Neural cell (in vitro differentiated cells): ENCODE measurements around the gene INTS7. TPM values are rescaled to one million over a fixed set of nuclear protein-coding genes. Genes with fewer than 3 reads are reported as not detected.

Experiments
- H2AFZ ChIP-seq: fragments of 200-600, 300-800 bp; sonication (generic), shearing (Covaris generic); 2 replicates; pipeline ENCODE4 v1.6.0; 2014; ENCODE audit warnings: low read depth, mild to moderate bottlenecking, antibody characterized with exemption, low read length, moderate library complexity
- H3F3A ChIP-seq: fragments of 200-600 bp; shearing (Covaris generic); 2 replicates; pipeline ENCODE4 v1.6.1; 2016; ENCODE audit warnings: mild to moderate bottlenecking, moderate library complexity, mixed read lengths, antibody characterized with exemption, low read length; ENCODE audit not compliant: insufficient read depth, poor library complexity, severe bottlenecking
- H3K27ac ChIP-seq: fragments of 200-600, 300-800 bp; sonication (generic), shearing (Covaris generic); 2 replicates; pipeline ENCODE4 v1.5.1; 2014; ENCODE audit warnings: mild to moderate bottlenecking, low read length, moderate library complexity
- H3K27me3 ChIP-seq: fragments of 300-800, 200-600 bp; sonication (generic), shearing (Covaris generic); 2 replicates; pipeline ENCODE4 v1.6.0; 2014; ENCODE audit warnings: mild to moderate bottlenecking, low read depth, low read length, moderate library complexity; ENCODE audit not compliant: insufficient read depth
- H3K36me3 ChIP-seq: fragments of 300-800, 200-600 bp; sonication (generic), shearing (Covaris generic); 2 replicates; pipeline ENCODE4 v1.5.1; 2014; ENCODE audit warnings: mild to moderate bottlenecking, antibody characterized with exemption, low read length, moderate library complexity; ENCODE audit not compliant: insufficient read depth
- H3K4me2 ChIP-seq: fragments of 300-800, 200-600 bp; sonication (generic), shearing (Covaris generic); 2 replicates; pipeline ENCODE4 v1.6.0; 2014; ENCODE audit warnings: mild to moderate bottlenecking, low read length
- H3K4me3 ChIP-seq: fragments of 300-800, 200-600 bp; sonication (generic), shearing (Covaris generic); 2 replicates; pipeline ENCODE4 v1.5.1; 2014; ENCODE audit warnings: mild to moderate bottlenecking, low read length, moderate library complexity
- H3K79me2 ChIP-seq: fragments of 200-600 bp; shearing (Covaris generic); replicated peaks from 2 replicates; pipeline ENCODE4 v1.6.0; 2014; ENCODE audit warnings: mild to moderate bottlenecking, low read length, moderate library complexity; ENCODE audit not compliant: insufficient read depth
- H3K9ac ChIP-seq: fragments of 300-800, 200-600 bp; sonication (generic), shearing (Covaris generic); 2 replicates; pipeline ENCODE4 v1.6.1; 2016; ENCODE audit warnings: mild to moderate bottlenecking, low read length, mixed read lengths
- H3K9me2 ChIP-seq: fragments of 200-600 bp; shearing (Covaris generic); 2 replicates; pipeline ENCODE4 v1.6.1; 2016; ENCODE audit warnings: mild to moderate bottlenecking, low read length, mixed read lengths; ENCODE audit not compliant: insufficient read depth
- H3K9me3 ChIP-seq: fragments of 200-600, 300-800 bp; sonication (generic), shearing (Covaris generic); 2 replicates; pipeline ENCODE4 v1.6.1; 2016; ENCODE audit warnings: mild to moderate bottlenecking, mixed run types, low read length, moderate library complexity, mixed read lengths
- H4K20me1 ChIP-seq: fragments of 200-600 bp; shearing (Covaris generic); 2 replicates; pipeline ENCODE4 v1.6.1; 2016; ENCODE audit warnings: mild to moderate bottlenecking, mixed run types; ENCODE audit not compliant: insufficient read depth
- CTCF ChIP-seq: fragments of 450-650 bp; IDR thresholded peaks from 2 replicates; pipeline ENCODE4 v1.5.1; 2014; ENCODE audit warnings: antibody characterized with exemption, mild to moderate bottlenecking, moderate library complexity; ENCODE audit not compliant: poor library complexity, severe bottlenecking
- EP300 ChIP-seq: fragments of 450-650 bp; conservative IDR thresholded peaks from 2 replicates; pipeline ENCODE4 v1.6.1; 2014; ENCODE audit warnings: antibody characterized with exemption, mild to moderate bottlenecking, moderate library complexity; ENCODE audit not compliant: poor library complexity, severe bottlenecking
- EZH2 ChIP-seq: fragments of 200-600, 300-800 bp; shearing (Covaris generic), sonication (generic); IDR thresholded peaks from 2 replicates; pipeline ENCODE4 v1.6.1; 2014; ENCODE audit warnings: antibody characterized with exemption, low read length, borderline replicate concordance, mild to moderate bottlenecking; ENCODE audit not compliant: insufficient read depth, poor library complexity, severe bottlenecking
- MXI1 ChIP-seq: fragments of 450-650 bp; conservative IDR thresholded peaks from 2 replicates; pipeline ENCODE4 v1.6.1; 2014; ENCODE audit warnings: antibody characterized with exemption, mild to moderate bottlenecking; ENCODE audit not compliant: poor library complexity, severe bottlenecking
- POLR2AphosphoS5 ChIP-seq: IDR thresholded peaks from 2 replicates; pipeline ENCODE4 v1.6.1; 2012
- RAD21 ChIP-seq: fragments of 450-650 bp; conservative IDR thresholded peaks from 2 replicates; pipeline ENCODE4 v1.6.1; 2014; ENCODE audit warnings: antibody characterized with exemption, mild to moderate bottlenecking, moderate library complexity
- REST ChIP-seq: IDR thresholded peaks from 2 replicates; pipeline ENCODE4 v1.6.1; 2012; ENCODE audit warnings: borderline replicate concordance
- SMC3 ChIP-seq: fragments of 450-650 bp; conservative IDR thresholded peaks from 2 replicates; pipeline ENCODE4 v1.6.1; 2014; ENCODE audit warnings: antibody characterized with exemption, mild to moderate bottlenecking, moderate library complexity; ENCODE audit not compliant: poor library complexity
- TAF1 ChIP-seq: IDR thresholded peaks from 2 replicates; pipeline ENCODE4 v1.6.1; 2012; ENCODE audit warnings: low read depth
- polyA plus RNA-seq: library from polyadenylated mRNA; depleted of rRNA; stranded (reverse); fragments of >200 nt; gene quantifications from 2 replicates; pipeline ENCODE4 v1.2.3, GENCODE V29; 2014

The INTS7 gene
- polyA plus RNA-seq, 1 donor from 2014 or later: 23.6 TPM

GRCh38 chr1:211894312-211894711, 141.0 kb downstream of the INTS7 start:
- no peak overlapping the region for H3K4me3 ChIP-seq
- no peaks in the 10 kb centered on the region for H3K36me3 ChIP-seq
- no peaks in the 10 kb centered on the region for H3K27me3 ChIP-seq
- H4K20me1 ChIP-seq: no peaks in the 10 kb centered on the region
- H3F3A ChIP-seq: no peaks in the 10 kb centered on the region
- H3K27ac ChIP-seq: no peak overlapping the region
- no peaks in the 10 kb centered on the region for H3K79me2 ChIP-seq
- no peaks in the 10 kb centered on the region for H3K9me2 ChIP-seq
- no peak overlapping the region for H2AFZ ChIP-seq
- no peaks in the 10 kb centered on the region for H3K9me3 ChIP-seq
- H3K4me2 ChIP-seq: no peak overlapping the region
- no peak for TF ChIP-seq EP300
- TF ChIP-seq REST: no peak
- no peak for TF ChIP-seq EZH2
- TF ChIP-seq TAF1: no peak
- TF ChIP-seq RAD21: no peak
- TF ChIP-seq SMC3: no peak
- TF ChIP-seq MXI1: no peak
- TF ChIP-seq CTCF: no peak
- no peak for TF ChIP-seq POLR2AphosphoS5
- no peak overlapping the region for H3K9ac ChIP-seq

- Histone ChIP-seq H2AFZ (no peak overlapping the region), H3K9me3 (no peaks in the 10 kb centered on the region), H3K27ac (no peak overlapping the region), H3F3A (no peaks in the 10 kb centered on the region), H3K4me3 (no peak overlapping the region), H3K9ac (no peak overlapping the region), H3K4me2 (no peak overlapping the region), H3K27me3 (no peaks in the 10 kb centered on the region), H4K20me1 (no peaks in the 10 kb centered on the region), H3K9me2 (no peaks in the 10 kb centered on the region), H3K36me3 (no peaks in the 10 kb centered on the region), H3K79me2 (no peaks in the 10 kb centered on the region)
- TF ChIP-seq REST: no peak
- TF ChIP-seq RAD21: no peak
- no peak for TF ChIP-seq MXI1
- no peak for TF ChIP-seq EP300
- TF ChIP-seq SMC3: no peak
- TF ChIP-seq EZH2: no peak
- no peak for TF ChIP-seq CTCF
- TF ChIP-seq POLR2AphosphoS5: no peak
- TF ChIP-seq TAF1: no peak
Observed at GRCh38 chr1:211893260-211893659, 142.1 kb downstream of the INTS7 start.
